ENCODE data around the gene ADAM21.
"Not testable (repeated sequence)": the region's sequence is repeated elsewhere in the genome, so short reads cannot be mapped to it uniquely, and the experiment has no call there.

ADAM21 gene

DNA sequence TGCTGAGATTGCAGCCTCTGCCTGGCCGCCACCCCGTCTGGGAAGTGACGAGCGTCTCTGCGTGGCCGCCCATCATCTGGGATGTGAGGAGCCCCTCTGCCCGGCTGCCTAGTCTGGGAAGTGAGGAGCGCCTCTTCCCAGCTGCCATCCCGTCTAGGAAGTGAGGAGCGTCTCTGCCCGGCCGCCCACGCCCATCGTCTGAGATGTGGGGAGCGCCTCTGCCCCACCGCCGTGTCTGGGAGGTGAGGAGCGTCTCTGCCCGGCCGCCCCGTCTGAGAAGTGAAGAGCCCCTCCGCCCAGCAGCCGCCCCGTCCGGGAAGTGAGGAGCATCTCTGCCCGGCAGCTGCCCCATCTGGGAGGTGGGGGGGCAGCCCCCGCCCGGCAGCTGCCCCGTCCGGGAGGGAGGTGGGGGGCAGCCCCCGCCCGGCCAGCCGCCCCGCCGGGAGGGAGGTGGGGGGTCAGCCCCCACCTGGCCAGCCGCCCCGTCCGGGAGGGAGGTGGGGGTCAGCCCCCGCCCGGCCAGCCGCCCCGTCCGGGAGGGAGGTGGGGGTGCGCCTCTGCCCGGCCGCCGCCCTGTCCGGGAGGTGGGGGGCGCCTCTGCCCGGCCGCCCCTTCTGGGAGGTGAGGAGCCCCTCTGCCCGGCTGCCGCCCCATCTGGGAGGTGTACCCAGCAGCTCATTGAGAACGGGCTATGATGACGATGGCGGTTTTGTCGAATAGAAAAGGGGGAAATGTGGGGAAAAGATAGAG, 25.6 kb downstream of the ADAM21 start:
- not testable (repeated sequence) for DNase-seq (ENCODE audit: low read depth in 2 of 2)

- no peak for DNase-seq (ENCODE audit: low read depth in 2 of 2)
Observed at GRCh38 chr14:70489579-70490200, 37.7 kb downstream of the ADAM21 start.

- no peak for DNase-seq (ENCODE audit: low read depth in 2 of 2)
Observed at GRCh38 chr14:70498191-70498590, 46.2 kb downstream of the ADAM21 start.
